Trophoblast cell (in vitro differentiated cells and primary cell): ENCODE measurements around the gene PHF13.
"Not testable (repeated sequence)": the region's sequence is repeated elsewhere in the genome, so short reads cannot be mapped to it uniquely, and the experiment has no call there.

Source experiments
- DNase-seq, 2 donors: peaks; one replicate each; pipeline ENCODE4 v3.0.0-alpha.2; 2016
- H2AFZ ChIP-seq: 2 replicates; pipeline ENCODE4 v1.6.1; 2013; ENCODE audit warnings: low read length, moderate library complexity, mild to moderate bottlenecking; ENCODE audit not compliant: insufficient read depth, poor library complexity
- H2AK5ac ChIP-seq: 2 replicates; pipeline ENCODE4 v1.6.1; 2013; ENCODE audit warnings: mild to moderate bottlenecking, low read length
- H2BK120ac ChIP-seq: 2 replicates; pipeline ENCODE4 v1.6.1; 2013; ENCODE audit warnings: low read length, mild to moderate bottlenecking, moderate library complexity; ENCODE audit not compliant: insufficient read depth, poor library complexity
- H2BK12ac ChIP-seq: 2 replicates; pipeline ENCODE4 v1.6.1; 2013; ENCODE audit warnings: mild to moderate bottlenecking, low read length, moderate library complexity
- H2BK5ac ChIP-seq: 2 replicates; pipeline ENCODE4 v1.6.1; 2013; ENCODE audit warnings: low read length, low read depth, moderate library complexity, mild to moderate bottlenecking; ENCODE audit not compliant: poor library complexity
- H3K14ac ChIP-seq: 2 replicates; pipeline ENCODE4 v1.6.1; 2013; ENCODE audit warnings: mild to moderate bottlenecking, low read length
- H3K18ac ChIP-seq: 2 replicates; pipeline ENCODE4 v1.6.1; 2013; ENCODE audit warnings: mild to moderate bottlenecking, low read length
- H3K23ac ChIP-seq: 2 replicates; pipeline ENCODE4 v1.6.1; 2013; ENCODE audit warnings: low read length
- H3K27ac ChIP-seq: 2 replicates; pipeline ENCODE4 v1.5.1; 2013; ENCODE audit warnings: low read depth, mild to moderate bottlenecking, inconsistent platforms, low read length, moderate library complexity
- H3K27me3 ChIP-seq: 2 replicates; pipeline ENCODE4 v1.6.1; 2013; ENCODE audit warnings: inconsistent platforms, mild to moderate bottlenecking, low read length, moderate library complexity; ENCODE audit not compliant: insufficient read depth
- H3K36me3 ChIP-seq, 2 experiments: 1 replicate in 1 of 2; 2 replicates in 1 of 2; pipeline ENCODE4 v1.6.1; 2013; ENCODE audit warnings: low read length in 2 of 2, mild to moderate bottlenecking in 2 of 2, moderate library complexity in 1 of 2; ENCODE audit not compliant: insufficient read depth in 2 of 2, control insufficient read depth in 1 of 2
- H3K4ac ChIP-seq: 2 replicates; pipeline ENCODE4 v1.6.1; 2013; ENCODE audit warnings: low read depth, mild to moderate bottlenecking, low read length, moderate library complexity
- H3K4me1 ChIP-seq, 2 experiments: 1 replicate in 1 of 2; 2 replicates in 1 of 2; pipeline ENCODE4 v1.6.1; 2013; ENCODE audit warnings: low read length in 2 of 2, mild to moderate bottlenecking in 2 of 2, moderate library complexity in 1 of 2; ENCODE audit not compliant: insufficient read depth in 2 of 2, control insufficient read depth in 1 of 2
- H3K4me2 ChIP-seq: 2 replicates; pipeline ENCODE4 v1.6.1; 2013; ENCODE audit warnings: inconsistent platforms, mild to moderate bottlenecking, low read length, moderate library complexity
- H3K4me3 ChIP-seq: 2 replicates; pipeline ENCODE4 v1.5.1; 2013; ENCODE audit warnings: mild to moderate bottlenecking, low read depth, low read length, inconsistent platforms
- H3K79me1 ChIP-seq: one replicate; pipeline ENCODE4 v1.6.1; 2013; ENCODE audit warnings: low read length
- H3K79me2 ChIP-seq: 2 replicates; pipeline ENCODE4 v1.6.1; 2013; ENCODE audit warnings: low read length, mild to moderate bottlenecking; ENCODE audit not compliant: control insufficient read depth, insufficient read depth, poor library complexity
- H3K9ac ChIP-seq: 2 replicates; pipeline ENCODE4 v1.6.1; 2013; ENCODE audit warnings: mild to moderate bottlenecking, low read length
- H3K9me3 ChIP-seq: 2 replicates; pipeline ENCODE4 v1.6.1; 2013; ENCODE audit warnings: low read depth, mild to moderate bottlenecking, control low read depth, inconsistent platforms, low read length; ENCODE audit not compliant: insufficient read depth
- H4K12ac ChIP-seq: 2 replicates; pipeline ENCODE4 v1.6.1; 2013; ENCODE audit warnings: low read depth, mild to moderate bottlenecking, low read length, moderate library complexity
- H4K8ac ChIP-seq: 2 replicates; pipeline ENCODE4 v1.6.1; 2013; ENCODE audit warnings: low read depth, mild to moderate bottlenecking, low read length, moderate library complexity
- H4K91ac ChIP-seq: one replicate; pipeline ENCODE4 v1.6.1; 2013; ENCODE audit warnings: low read depth, mild to moderate bottlenecking, low read length, moderate library complexity
- WGBS: extraction: QIAGEN DNeasy Blood & Tissue Kit; methylation state at CpG from one replicate; pipeline ENCODE4 v1.1.7; 2013; ENCODE audit warnings: missing lambda C conversion rate; ENCODE audit not compliant: insufficient read length, insufficient coverage; ENCODE audit errors: extremely low coverage; 5-methylcytosine and 5-hydroxymethylcytosine counted together

The PHF13 gene

DNA sequence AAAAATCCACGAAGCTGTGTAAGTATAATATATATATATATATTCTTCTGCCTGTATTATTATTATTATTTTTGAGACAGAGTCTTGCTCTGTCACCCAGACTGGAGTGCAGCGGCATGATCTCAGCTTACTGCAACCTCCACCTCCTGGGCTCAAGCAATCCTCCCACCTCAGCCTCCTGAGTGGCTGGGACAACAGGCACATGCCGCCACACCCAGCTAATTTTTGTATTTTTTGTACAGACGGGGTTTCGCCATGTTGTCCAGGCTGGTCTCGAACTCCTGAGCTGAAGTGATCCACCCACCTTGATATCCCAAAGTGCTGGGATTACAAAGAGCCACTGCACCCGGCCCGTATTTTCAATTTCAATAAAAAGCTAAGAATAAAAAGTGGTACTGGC lies 13.5 kb upstream of the PHF13 start:
- Histone ChIP-seq H3K79me2 (peaks cover 36% of the 10 kb centered on the region), H3K36me3 (peaks cover 41 to 42% of the 10 kb centered on the region in 2 experiments), H3K4me1 (peaks cover 21 to 25% of the 10 kb centered on the region in 2 experiments), H3K79me1 (peaks cover 35% of the 10 kb centered on the region), H3K4ac (peak overlapping the region; percentile 95), H3K4me2 (peak overlapping the region; percentile 99)
- H3K23ac ChIP-seq, H2AFZ ChIP-seq, H2BK12ac ChIP-seq, H2AK5ac ChIP-seq, H3K27ac ChIP-seq, H3K14ac ChIP-seq, DNase-seq, H3K4me3 ChIP-seq, H3K9ac ChIP-seq, H4K91ac ChIP-seq, H3K27me3 ChIP-seq, H2BK5ac ChIP-seq, H3K9me3 ChIP-seq, H4K12ac ChIP-seq, H2BK120ac ChIP-seq, H3K18ac ChIP-seq, H4K8ac ChIP-seq: not testable (repeated sequence)
- no CpG with 5 or more reads among the region's 8 CpGs for WGBS

DNA sequence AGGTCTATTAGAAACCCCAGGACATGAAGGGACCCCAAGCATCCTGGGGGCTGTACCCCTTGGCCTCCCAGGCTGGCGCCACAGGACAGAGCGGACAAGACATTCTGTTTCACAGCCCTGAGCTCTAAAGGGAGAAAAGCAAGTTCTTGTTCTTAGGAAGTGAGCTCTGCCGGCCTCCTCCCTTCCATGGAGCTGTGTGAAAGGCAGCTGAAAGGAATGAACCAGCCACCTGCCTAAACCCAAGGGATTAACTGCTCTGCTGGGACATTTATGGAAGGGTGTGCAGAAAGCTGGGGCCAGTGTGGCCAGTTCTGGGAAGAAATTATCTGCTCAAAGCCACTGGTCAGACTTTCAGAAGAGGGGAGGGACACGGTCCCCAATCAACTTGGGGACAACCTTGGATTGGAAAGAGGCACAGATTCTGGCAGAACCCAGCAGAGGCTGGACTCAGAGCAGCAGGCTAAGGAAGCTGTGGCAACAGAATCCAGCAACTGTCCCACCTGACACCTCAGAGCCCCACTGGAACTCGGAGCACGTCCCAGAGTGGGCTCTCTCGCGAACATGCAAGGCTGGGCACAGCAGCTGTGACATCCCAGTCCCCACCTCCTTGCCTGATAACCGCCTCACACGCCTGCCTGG lies 13.0 kb upstream of the PHF13 start:
- Histone ChIP-seq H2BK12ac (no peak overlapping the region), H3K4me1 (peaks cover 21 to 25% of the 10 kb centered on the region in 2 experiments), H2AFZ (no peak overlapping the region), H3K18ac (peak overlapping the region; percentile 1), H4K91ac (peak overlapping the region; percentile 8), H3K27ac (no peak overlapping the region), H3K14ac (peak overlapping the region; percentile 12), H2AK5ac (no peak overlapping the region), H3K9ac (peak overlapping the region; percentile 46), H3K4me2 (peak overlapping the region; percentile 99), H3K4me3 (peak overlapping the region; percentile 97), H4K8ac (no peak overlapping the region), H3K9me3 (peaks cover 7% of the 10 kb centered on the region), H3K23ac (no peak overlapping the region), H2BK5ac (peak overlapping the region; percentile 29), H4K12ac (no peak overlapping the region), H3K36me3 (peaks cover 36 to 38% of the 10 kb centered on the region in 2 experiments), H2BK120ac (no peak overlapping the region), H3K79me1 (peaks cover 35% of the 10 kb centered on the region), H3K79me2 (peaks cover 36% of the 10 kb centered on the region), H3K27me3 (no peaks in the 10 kb centered on the region), H3K4ac (peak overlapping the region; percentile 95)
- no CpG with 5 or more reads among the region's 10 CpGs for WGBS
- DNase-seq = peak in 1 of 2 donors; percentile 25

DNA sequence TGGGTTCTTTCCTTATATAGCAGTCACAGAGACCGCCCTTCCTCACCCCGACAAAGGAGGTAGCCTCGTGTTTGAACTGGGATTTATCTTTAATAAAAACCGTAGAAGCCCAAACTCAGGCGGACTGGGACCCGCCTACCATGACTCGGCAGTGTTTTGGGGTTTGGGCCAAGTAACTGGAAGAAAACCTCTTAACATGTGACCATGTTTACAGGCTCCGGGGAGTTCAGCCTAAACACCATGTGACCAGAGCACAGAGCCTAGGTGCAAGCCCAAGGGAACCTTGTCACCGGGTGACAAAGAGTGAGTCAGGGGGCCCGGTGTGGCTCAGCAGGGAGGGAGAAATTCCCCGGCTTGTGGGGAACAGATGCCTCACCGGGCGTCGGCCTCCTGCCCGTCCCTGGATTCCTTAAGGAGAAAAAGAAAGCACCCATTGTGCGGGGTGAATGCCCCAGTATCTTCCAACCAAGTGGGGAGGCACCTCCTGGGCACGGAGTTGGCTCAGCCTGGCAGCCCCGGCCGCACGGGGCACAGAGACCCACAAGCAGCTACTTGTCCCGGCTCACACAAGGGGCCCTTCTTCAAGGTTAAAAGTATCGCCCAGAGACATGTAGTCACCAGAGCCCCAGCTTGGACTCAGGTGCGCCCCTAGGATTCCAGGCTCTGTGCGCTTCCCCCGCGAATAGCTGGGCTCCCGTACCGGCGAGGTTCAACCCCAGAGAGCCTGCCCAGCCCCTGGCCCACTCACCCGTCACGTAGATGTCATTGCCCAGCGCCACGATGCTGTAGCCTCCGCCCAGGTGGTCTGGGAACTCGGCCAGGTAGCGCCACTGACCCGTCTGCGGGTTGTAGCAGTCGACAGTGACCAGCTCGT lies 12.2 kb upstream of the PHF13 start:
- H3K9me3 ChIP-seq = peaks cover 7% of the 10 kb centered on the region
- H3K4me3 ChIP-seq = peak overlapping the region; percentile 97
- H3K36me3 ChIP-seq = peaks cover 28 to 30% of the 10 kb centered on the region in 2 experiments
- peak overlapping the region; percentile 42 for H2AFZ ChIP-seq
- H3K23ac ChIP-seq = no peak overlapping the region
- H4K8ac ChIP-seq = peak overlapping the region; percentile 31
- peak overlapping the region; percentile 99 for H3K4me2 ChIP-seq
- H3K27ac ChIP-seq = peak overlapping the region; percentile 5
- H2AK5ac ChIP-seq = peak overlapping the region; percentile 33
- no CpG with 5 or more reads among the region's 40 CpGs for WGBS
- H3K79me1 ChIP-seq = peaks cover 35% of the 10 kb centered on the region
- peak overlapping the region; percentile 95 for H3K4ac ChIP-seq
- H4K12ac ChIP-seq = no peak overlapping the region
- H3K9ac ChIP-seq = peak overlapping the region; percentile 46
- peaks cover 21 to 25% of the 10 kb centered on the region in 2 experiments for H3K4me1 ChIP-seq
- peak overlapping the region; percentile 47 for H4K91ac ChIP-seq
- peak overlapping the region; percentile 58 for H3K18ac ChIP-seq
- H2BK12ac ChIP-seq = peak overlapping the region; percentile 0
- H2BK120ac ChIP-seq = peak overlapping the region; percentile 38
- H3K14ac ChIP-seq = peak overlapping the region; percentile 43
- peaks cover 36% of the 10 kb centered on the region for H3K79me2 ChIP-seq
- H3K27me3 ChIP-seq = no peaks in the 10 kb centered on the region
- peak; percentile 73 to 82 for DNase-seq
- H2BK5ac ChIP-seq = peak overlapping the region; percentile 32

DNA sequence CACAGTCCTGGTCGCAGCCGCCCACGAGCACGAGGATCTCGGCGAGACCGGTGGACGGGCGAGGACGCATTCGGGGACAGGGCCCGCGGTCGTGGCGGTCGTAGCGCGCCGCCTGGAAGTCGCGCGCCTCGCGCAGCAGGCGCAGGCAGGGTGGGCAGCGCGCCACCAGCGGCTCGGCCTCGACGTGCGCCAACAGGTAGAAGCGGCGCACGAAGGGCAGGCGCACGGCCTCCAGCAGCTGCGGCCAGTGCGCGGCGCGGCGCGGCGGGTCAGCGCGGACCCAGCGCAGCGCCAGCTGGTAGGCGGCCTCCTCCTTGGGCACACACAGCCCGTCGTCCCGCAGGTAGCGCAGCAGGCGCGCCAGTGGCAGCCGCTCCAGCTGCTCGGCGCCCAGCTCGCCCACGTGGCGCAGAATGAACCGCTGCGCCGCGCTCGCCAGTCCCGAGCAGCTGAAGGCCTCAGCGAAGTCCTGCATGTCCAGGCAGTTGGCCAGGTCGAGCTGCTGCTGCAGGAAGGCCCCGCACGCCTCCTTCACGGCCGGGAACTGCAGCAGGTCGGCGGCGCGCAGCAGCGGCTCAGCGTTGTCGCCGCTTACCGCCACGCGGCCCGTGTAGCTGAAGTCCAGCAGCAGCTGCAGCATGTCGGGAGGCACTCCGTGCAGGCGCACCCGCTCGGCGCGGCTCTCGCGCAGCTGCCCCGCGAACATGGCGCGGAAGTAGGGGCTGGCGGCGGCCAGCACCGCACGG lies 11.4 kb upstream of the PHF13 start:
- Histone ChIP-seq H4K8ac (peak overlapping the region; percentile 37), H4K12ac (peak overlapping the region; percentile 2), H3K4me2 (peak overlapping the region; percentile 99), H3K4me3 (peak overlapping the region; percentile 97), H3K36me3 (peaks cover 20 to 22% of the 10 kb centered on the region in 2 experiments), H3K27ac (peak overlapping the region; percentile 81), H3K4me1 (peaks cover 21 to 25% of the 10 kb centered on the region in 2 experiments), H2BK12ac (peak overlapping the region; percentile 0), H3K9ac (peak overlapping the region; percentile 46), H3K79me2 (peaks cover 36% of the 10 kb centered on the region), H3K9me3 (peaks cover 7% of the 10 kb centered on the region), H4K91ac (peak overlapping the region; percentile 47), H3K14ac (peak overlapping the region; percentile 43), H2AK5ac (peak overlapping the region; percentile 33), H3K18ac (peak overlapping the region; percentile 58), H2BK120ac (no peak overlapping the region), H3K79me1 (peaks cover 35% of the 10 kb centered on the region), H2AFZ (peak overlapping the region; percentile 42), H3K27me3 (no peaks in the 10 kb centered on the region), H3K4ac (peak overlapping the region; percentile 95), H2BK5ac (peak overlapping the region; percentile 33), H3K23ac (peak overlapping the region; percentile 83)
- DNase-seq = peak; percentile 34 to 55
- WGBS = no CpG with 5 or more reads among the region's 103 CpGs
